Colonic mucosa (tissue), 4 donors: Measurements from ENCODE around the gene THSD4. TPM values are rescaled to one million over a fixed set of nuclear protein-coding genes. Genes with fewer than 3 reads are reported as not detected.

Experiments
- DNase-seq: peaks from one replicate; pipeline ENCODE4 v3.0.0-alpha.2; 2020
- H3K27ac ChIP-seq: fragments of 200-600 bp; one replicate; pipeline ENCODE4 v1.8.0; 2021
- H3K27me3 ChIP-seq: fragments of 200-600 bp; one replicate; pipeline ENCODE4 v1.8.0; 2021
- H3K36me3 ChIP-seq: fragments of 200-600 bp; one replicate; pipeline ENCODE4 v1.8.0; 2021
- H3K4me1 ChIP-seq: fragments of 200-600 bp; one replicate; pipeline ENCODE4 v1.8.0; 2021; ENCODE audit warnings: mild to moderate bottlenecking
- H3K4me3 ChIP-seq: fragments of 200-600 bp; one replicate; pipeline ENCODE4 v1.8.0; 2021
- H3K9ac ChIP-seq, 2 donors: one replicate each; pipeline ENCODE4 v1.7.0; 2013; ENCODE audit warnings: control low read depth in 2 of 2, low read depth in 2 of 2, low read length in 2 of 2
- H3K9me3 ChIP-seq: fragments of 200-600 bp; one replicate; pipeline ENCODE4 v1.8.0; 2021
- CTCF ChIP-seq: fragments of 200-600 bp; IDR thresholded peaks from one replicate; pipeline ENCODE4 v1.8.0; 2022; ENCODE audit warnings: antibody characterized with exemption, mild to moderate bottlenecking
- intact Hi-C: fragments of 100-400 bp; cut with DNase I; formaldehyde crosslinking; loops from one replicate; pipeline ENCODE4 v1.14.1; 2022
- total RNA-seq, 2 donors: library from RNA; stranded (reverse); fragmentation: NEBNext Ultra II Directional in 1 of 2; extraction: Animal tissue kit (Norgen Biotek cat#: 25700) in 1 of 2; gene quantifications; one replicate each; pipeline ENCODE4 v1.2.1, GENCODE V29; 2021
- donor health status: healthy.
- donor health status: DM: no; HTN: no; CAD: no.
- donor health status: DM: no; HTN: no; CAD: no.

Gene THSD4
- total RNA-seq, 2 donors from 2014 or later: 18.8 to 23.5 TPM

GRCh38 chr15:71784719-71785118 lies 669.4 kb downstream of the THSD4 start:
- H3K36me3 ChIP-seq: no peaks in the 10 kb centered on the region
- H3K4me3 ChIP-seq: no peak overlapping the region
- intact Hi-C loops: no loop called here
- no peak overlapping the region for H3K9ac ChIP-seq
- H3K27ac ChIP-seq: no peak overlapping the region
- DNase-seq: no peak
- TF ChIP-seq CTCF: no peak
- H3K9me3 ChIP-seq: no peaks in the 10 kb centered on the region
- no peaks in the 10 kb centered on the region for H3K4me1 ChIP-seq
- H3K27me3 ChIP-seq: no peaks in the 10 kb centered on the region

DNA sequence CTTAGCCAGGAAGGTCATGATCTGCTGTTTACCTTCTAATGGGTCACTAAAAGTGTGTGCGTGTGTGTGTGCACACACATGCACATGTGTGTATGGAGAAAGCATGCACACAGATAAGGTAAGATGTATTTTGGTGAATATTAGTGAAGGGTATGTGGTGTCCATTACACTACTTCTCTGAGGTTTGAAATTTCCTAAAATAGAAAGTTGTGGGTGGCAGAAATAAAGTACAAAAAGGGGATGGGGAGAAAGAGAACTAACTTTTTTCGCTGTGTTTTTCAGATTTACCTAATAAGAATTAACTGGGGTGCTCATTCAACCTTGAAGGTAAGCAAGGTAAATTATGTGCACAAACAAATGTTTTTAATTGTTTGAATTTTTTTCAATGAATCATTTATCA lies 670.7 kb downstream of the THSD4 start:
- DNase-seq: no peak
- H3K27ac ChIP-seq: no peak overlapping the region
- intact Hi-C loops: no loop called here
- H3K27me3 ChIP-seq: no peaks in the 10 kb centered on the region
- no peak overlapping the region for H3K4me3 ChIP-seq
- no peak overlapping the region for H3K9ac ChIP-seq
- no peaks in the 10 kb centered on the region for H3K4me1 ChIP-seq
- no peaks in the 10 kb centered on the region for H3K9me3 ChIP-seq
- no peak for TF ChIP-seq CTCF
- no peaks in the 10 kb centered on the region for H3K36me3 ChIP-seq

DNA sequence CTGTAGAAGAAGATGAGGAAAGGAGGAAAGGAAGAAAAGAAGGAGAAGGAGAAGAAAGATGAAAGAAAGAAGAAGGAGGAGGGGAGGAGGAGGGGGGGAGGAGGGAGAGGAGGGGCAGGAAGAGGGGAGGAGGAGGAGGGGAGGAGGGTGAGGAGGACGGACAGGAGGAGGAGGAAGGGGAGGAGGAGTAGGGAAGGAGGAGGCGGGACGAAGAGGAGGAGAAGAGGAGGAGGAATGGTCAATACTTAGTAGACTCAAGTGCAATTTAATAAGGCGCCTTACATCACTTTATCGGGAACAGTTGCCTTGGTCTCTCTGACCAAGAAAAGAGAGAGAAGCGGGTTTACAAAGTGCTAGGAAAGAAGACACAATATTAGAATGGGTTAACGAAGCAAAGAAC lies 671.4 kb downstream of the THSD4 start:
- Histone ChIP-seq H3K27me3 (no peaks in the 10 kb centered on the region), H3K27ac (no peak overlapping the region), H3K4me3 (no peak overlapping the region), H3K36me3 (no peaks in the 10 kb centered on the region), H3K4me1 (no peaks in the 10 kb centered on the region), H3K9ac (no peak overlapping the region), H3K9me3 (no peaks in the 10 kb centered on the region)
- intact Hi-C loops: no loop called here
- peak; percentile 7 for DNase-seq
- TF ChIP-seq CTCF: no peak

- H3K27me3 ChIP-seq: no peaks in the 10 kb centered on the region
- no peak overlapping the region for H3K9ac ChIP-seq
- H3K4me1 ChIP-seq: no peaks in the 10 kb centered on the region
- intact Hi-C loops: no loop called here
- no peaks in the 10 kb centered on the region for H3K36me3 ChIP-seq
- TF ChIP-seq CTCF: no peak
- H3K27ac ChIP-seq: no peak overlapping the region
- no peaks in the 10 kb centered on the region for H3K9me3 ChIP-seq
- peak; percentile 24 for DNase-seq
- no peak overlapping the region for H3K4me3 ChIP-seq
Measured at GRCh38 chr15:71788646-71789579, 673.6 kb downstream of the THSD4 start.

- no peak for TF ChIP-seq CTCF
- Histone ChIP-seq H3K27me3 (no peaks in the 10 kb centered on the region), H3K9me3 (no peaks in the 10 kb centered on the region), H3K36me3 (no peaks in the 10 kb centered on the region), H3K27ac (no peak overlapping the region), H3K4me1 (no peaks in the 10 kb centered on the region), H3K9ac (no peak overlapping the region), H3K4me3 (no peak overlapping the region)
- intact Hi-C loops: no loop called here
- no peak for DNase-seq
Measured at GRCh38 chr15:71789616-71790015, 674.3 kb downstream of the THSD4 start.
